Fibroblast of mammary gland (primary cell): ENCODE measurements around the gene DNAH11.

Source experiments
- DNase-seq: peaks from one replicate; pipeline ENCODE4 v3.0.0-alpha.2; 2010; ENCODE audit warnings: low read depth
- H3K4me3 ChIP-seq: 2 replicates; pipeline ENCODE4 v1.5.1; 2011; ENCODE audit warnings: low read depth, mild to moderate bottlenecking, low read length, moderate library complexity; ENCODE audit not compliant: control insufficient read depth
- TF ChIP-seq, protein P1 (sequence below): conservative IDR thresholded peaks from 2 replicates; pipeline ENCODE4 v1.5.1; 2011; ENCODE audit warnings: low read depth, low read length, inconsistent platforms; ENCODE audit not compliant: control insufficient read depth, insufficient read depth

Gene DNAH11

GRCh38 chr7:21704359-21704758 is 161.5 kb downstream of the DNAH11 start:
- H3K4me3 ChIP-seq = no peak overlapping the region
- TF ChIP-seq, protein P1, sequence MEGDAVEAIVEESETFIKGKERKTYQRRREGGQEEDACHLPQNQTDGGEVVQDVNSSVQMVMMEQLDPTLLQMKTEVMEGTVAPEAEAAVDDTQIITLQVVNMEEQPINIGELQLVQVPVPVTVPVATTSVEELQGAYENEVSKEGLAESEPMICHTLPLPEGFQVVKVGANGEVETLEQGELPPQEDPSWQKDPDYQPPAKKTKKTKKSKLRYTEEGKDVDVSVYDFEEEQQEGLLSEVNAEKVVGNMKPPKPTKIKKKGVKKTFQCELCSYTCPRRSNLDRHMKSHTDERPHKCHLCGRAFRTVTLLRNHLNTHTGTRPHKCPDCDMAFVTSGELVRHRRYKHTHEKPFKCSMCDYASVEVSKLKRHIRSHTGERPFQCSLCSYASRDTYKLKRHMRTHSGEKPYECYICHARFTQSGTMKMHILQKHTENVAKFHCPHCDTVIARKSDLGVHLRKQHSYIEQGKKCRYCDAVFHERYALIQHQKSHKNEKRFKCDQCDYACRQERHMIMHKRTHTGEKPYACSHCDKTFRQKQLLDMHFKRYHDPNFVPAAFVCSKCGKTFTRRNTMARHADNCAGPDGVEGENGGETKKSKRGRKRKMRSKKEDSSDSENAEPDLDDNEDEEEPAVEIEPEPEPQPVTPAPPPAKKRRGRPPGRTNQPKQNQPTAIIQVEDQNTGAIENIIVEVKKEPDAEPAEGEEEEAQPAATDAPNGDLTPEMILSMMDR = no peak
- DNase-seq = no peak

GRCh38 chr7:21706131-21706530 is 163.3 kb downstream of the DNAH11 start:
- no peak overlapping the region for H3K4me3 ChIP-seq
- no peak for DNase-seq
- TF ChIP-seq, protein P1 = no peak

DNA sequence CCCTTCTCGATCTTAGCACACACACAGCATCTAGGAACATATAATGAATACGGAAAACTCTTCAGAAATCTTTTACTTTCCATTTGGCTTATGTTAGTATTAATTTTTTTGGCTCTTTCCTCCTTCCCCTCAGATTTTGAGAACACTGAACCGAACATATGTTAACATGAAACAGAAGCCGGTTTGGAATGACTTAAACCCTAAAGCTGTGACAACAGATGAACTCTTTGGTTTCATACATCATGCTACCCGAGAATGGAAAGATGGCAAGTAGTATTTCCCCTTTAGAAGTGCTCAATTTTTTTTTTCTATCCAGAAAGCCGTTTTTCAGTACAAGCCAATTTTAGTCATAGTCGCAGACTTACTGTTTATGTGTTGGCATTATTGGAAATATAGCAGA is 164.7 kb downstream of the DNAH11 start:
- H3K4me3 ChIP-seq = no peak overlapping the region
- TF ChIP-seq, protein P1 = no peak
- DNase-seq = no peak

- TF ChIP-seq, protein P1 = no peak
- no peak for DNase-seq
Observed at GRCh38 chr7:21708096-21708495, 165.3 kb downstream of the DNAH11 start.

GRCh38 chr7:21717323-21717722 is 174.5 kb downstream of the DNAH11 start:
- DNase-seq = no peak
- no peak overlapping the region for H3K4me3 ChIP-seq
- TF ChIP-seq, protein P1 = no peak

More at GRCh38 chr7:21708096-21708495, 165.3 kb downstream of the DNAH11 start:
- no peak overlapping the region for H3K4me3 ChIP-seq

- no peak overlapping the region for H3K4me3 ChIP-seq
- TF ChIP-seq, protein P1 = no peak
- no peak for DNase-seq
Observed at GRCh38 chr7:21718391-21718790, 175.6 kb downstream of the DNAH11 start.

GRCh38 chr7:21719846-21720245 is 177.0 kb downstream of the DNAH11 start:
- TF ChIP-seq, protein P1 = no peak
- no peak for DNase-seq
- no peak overlapping the region for H3K4me3 ChIP-seq
